PC-3 (cell line): ENCODE measurements around the gene SAMD4A. TPM values are rescaled to one million over a fixed set of nuclear protein-coding genes. Genes with fewer than 3 reads are reported as not detected.

Source experiments
- ATAC-seq: fragments of 200-7000 bp; cut with Tn5 transposase; 2 replicates; pipeline ENCODE4 v1.9.1; 2020; ENCODE audit warnings: mild to moderate bottlenecking, moderate library complexity
- BruUV-seq: library from RNA; stranded (reverse); fragments of 400-500 nt; replicated peaks from 2 replicates; lab custom pipeline; 2021; lab: Mats Ljungman, UMichigan
- CTCF ChIA-PET: fragments of 300-600 bp; sonication (Branson Sonifier 250); formaldehyde crosslinking; loops from one replicate; lab custom pipeline; 2022; ENCODE audit warnings: antibody characterized with exemption; lab: Charles Lee
- POLR2A ChIA-PET: fragments of 300-600 bp; sonication (Branson Sonifier 250); formaldehyde crosslinking; loops from one replicate; lab custom pipeline; 2022; ENCODE audit warnings: antibody characterized with exemption; ENCODE audit not compliant: unreplicated experiment; lab: Charles Lee
- DNase-seq: peaks from one replicate; pipeline ENCODE4 v3.0.0-alpha.2; 2015
- H2AFZ ChIP-seq: fragments of 300-600 bp; sonication (generic); 2 replicates; pipeline ENCODE4 v1.6.0; 2016; ENCODE audit warnings: antibody characterized with exemption, low read length
- H3F3A ChIP-seq: fragments of 300-600 bp; sonication (generic); one replicate; pipeline ENCODE4 v1.6.0; 2017; ENCODE audit warnings: antibody characterized with exemption, low read length, control low read depth, mild to moderate bottlenecking; ENCODE audit not compliant: unreplicated experiment
- H3K27ac ChIP-seq: fragments of 300-600 bp; sonication (generic); 2 replicates; pipeline ENCODE4 v1.5.1; 2016; ENCODE audit warnings: mild to moderate bottlenecking, low read length
- H3K27me3 ChIP-seq: fragments of 300-600 bp; sonication (generic); 2 replicates; pipeline ENCODE4 v1.6.1; 2016; ENCODE audit warnings: low read length, mixed read lengths
- H3K36me3 ChIP-seq: fragments of 300-600 bp; sonication (generic); 2 replicates; pipeline ENCODE4 v1.6.1; 2016; ENCODE audit warnings: low read depth, mixed run types, low read length, mixed read lengths
- H3K4me1 ChIP-seq: fragments of 300-600 bp; sonication (generic); 2 replicates; pipeline ENCODE4 v1.5.1; 2016; ENCODE audit warnings: low read length; ENCODE audit not compliant: insufficient read depth
- H3K4me2 ChIP-seq: fragments of 300-600 bp; sonication (generic); 2 replicates; pipeline ENCODE4 v1.6.0; 2016; ENCODE audit warnings: low read length
- H3K4me3 ChIP-seq: fragments of 300-600 bp; sonication (generic); 2 replicates; pipeline ENCODE4 v1.5.1; 2016; ENCODE audit warnings: mild to moderate bottlenecking, low read length, mixed read lengths
- H3K79me2 ChIP-seq: fragments of 300-600 bp; sonication (generic); 2 replicates; pipeline ENCODE4 v1.6.1; 2017; ENCODE audit warnings: low read length, mixed read lengths
- H3K9ac ChIP-seq: fragments of 300-600 bp; sonication (generic); 2 replicates; pipeline ENCODE4 v1.6.0; 2016; ENCODE audit warnings: mild to moderate bottlenecking, low read length
- H3K9me2 ChIP-seq: fragments of 300-600 bp; sonication (generic); replicated peaks from 2 replicates; pipeline ENCODE4 v1.6.1; 2016; ENCODE audit warnings: mixed run types, low read length, mixed read lengths
- H3K9me3 ChIP-seq: fragments of 300-600 bp; sonication (generic); 2 replicates; pipeline ENCODE4 v1.6.1; 2016; ENCODE audit warnings: low read length, mixed read lengths
- H4K20me1 ChIP-seq: fragments of 300-600 bp; sonication (generic); 2 replicates; pipeline ENCODE4 v1.6.1; 2016; ENCODE audit warnings: low read length, mixed read lengths
- EZH2 ChIP-seq: fragments of 300-600 bp; sonication (generic); IDR thresholded peaks from one replicate; pipeline ENCODE4 v1.6.1; 2017; ENCODE audit warnings: antibody characterized with exemption, mild to moderate bottlenecking, low read length; ENCODE audit not compliant: unreplicated experiment
- EZH2phosphoT487 ChIP-seq: fragments of 300-600 bp; sonication (generic); IDR thresholded peaks from 2 replicates; pipeline ENCODE4 v1.6.1; 2018; ENCODE audit warnings: mild to moderate bottlenecking, antibody characterized with exemption, low read length, borderline replicate concordance
- intact Hi-C: fragments of 100-400 bp; cut with micrococcal nuclease; formaldehyde crosslinking; loops from 2 replicates; pipeline ENCODE4 v1.9.0; 2023
- total RNA-seq: library from RNA; depleted of rRNA; stranded (reverse); fragments of >200 nt; gene quantifications from 2 replicates; pipeline ENCODE4 v1.2.3, GENCODE V29; 2014
- TF ChIP-seq, protein P1 (sequence below): fragments of 300-600 bp; sonication (generic); conservative IDR thresholded peaks from 2 replicates; pipeline ENCODE4 v1.5.1; 2017; ENCODE audit warnings: antibody characterized with exemption, low read depth, mild to moderate bottlenecking, low read length

SAMD4A gene
- total RNA-seq, 1 experiment from 2014 or later, result 42.9 TPM

DNA sequence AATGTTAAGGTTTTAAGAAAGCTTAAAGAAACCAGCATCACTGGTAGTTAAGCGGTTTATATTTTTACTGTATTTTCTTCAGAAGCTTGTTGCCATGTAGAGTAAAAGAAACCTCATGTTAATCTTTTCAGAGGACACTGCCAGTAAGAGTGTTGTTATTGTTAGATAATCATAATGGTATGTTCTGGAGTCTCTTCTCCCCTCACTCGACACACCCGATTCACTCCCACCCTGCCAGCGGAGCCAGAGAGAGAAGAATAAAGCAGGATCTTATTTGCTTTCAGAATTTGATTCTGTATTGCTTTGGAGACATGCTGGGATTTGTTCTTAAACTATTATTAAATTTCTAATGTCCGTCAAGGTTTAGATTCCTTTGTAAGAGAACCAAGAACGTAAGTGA, 113.7 kb downstream of the SAMD4A start:
- TF ChIP-seq EZH2phosphoT487 (no peak), EZH2 (no peak)
- TF ChIP-seq, protein P1, sequence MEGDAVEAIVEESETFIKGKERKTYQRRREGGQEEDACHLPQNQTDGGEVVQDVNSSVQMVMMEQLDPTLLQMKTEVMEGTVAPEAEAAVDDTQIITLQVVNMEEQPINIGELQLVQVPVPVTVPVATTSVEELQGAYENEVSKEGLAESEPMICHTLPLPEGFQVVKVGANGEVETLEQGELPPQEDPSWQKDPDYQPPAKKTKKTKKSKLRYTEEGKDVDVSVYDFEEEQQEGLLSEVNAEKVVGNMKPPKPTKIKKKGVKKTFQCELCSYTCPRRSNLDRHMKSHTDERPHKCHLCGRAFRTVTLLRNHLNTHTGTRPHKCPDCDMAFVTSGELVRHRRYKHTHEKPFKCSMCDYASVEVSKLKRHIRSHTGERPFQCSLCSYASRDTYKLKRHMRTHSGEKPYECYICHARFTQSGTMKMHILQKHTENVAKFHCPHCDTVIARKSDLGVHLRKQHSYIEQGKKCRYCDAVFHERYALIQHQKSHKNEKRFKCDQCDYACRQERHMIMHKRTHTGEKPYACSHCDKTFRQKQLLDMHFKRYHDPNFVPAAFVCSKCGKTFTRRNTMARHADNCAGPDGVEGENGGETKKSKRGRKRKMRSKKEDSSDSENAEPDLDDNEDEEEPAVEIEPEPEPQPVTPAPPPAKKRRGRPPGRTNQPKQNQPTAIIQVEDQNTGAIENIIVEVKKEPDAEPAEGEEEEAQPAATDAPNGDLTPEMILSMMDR, result no peak
- Histone ChIP-seq H3K4me2 (no peak overlapping the region), H3K27me3 (no peaks in the 10 kb centered on the region), H2AFZ (no peak overlapping the region), H3K9ac (no peak overlapping the region), H3K9me3 (no peaks in the 10 kb centered on the region), H4K20me1 (no peaks in the 10 kb centered on the region), H3K79me2 (peaks cover 50% of the 10 kb centered on the region), H3F3A (peaks cover 8% of the 10 kb centered on the region), H3K9me2 (no peaks in the 10 kb centered on the region), H3K4me1 (peaks cover 51% of the 10 kb centered on the region), H3K36me3 (no peaks in the 10 kb centered on the region), H3K27ac (no peak overlapping the region), H3K4me3 (no peak overlapping the region)
- no TSS peak for BruUV-seq
- ChIA-PET POLR2A (no interaction called here), CTCF (no interaction called here)
- ATAC-seq, result no peak
- intact Hi-C loops, result no loop called here
- no peak for DNase-seq

DNA sequence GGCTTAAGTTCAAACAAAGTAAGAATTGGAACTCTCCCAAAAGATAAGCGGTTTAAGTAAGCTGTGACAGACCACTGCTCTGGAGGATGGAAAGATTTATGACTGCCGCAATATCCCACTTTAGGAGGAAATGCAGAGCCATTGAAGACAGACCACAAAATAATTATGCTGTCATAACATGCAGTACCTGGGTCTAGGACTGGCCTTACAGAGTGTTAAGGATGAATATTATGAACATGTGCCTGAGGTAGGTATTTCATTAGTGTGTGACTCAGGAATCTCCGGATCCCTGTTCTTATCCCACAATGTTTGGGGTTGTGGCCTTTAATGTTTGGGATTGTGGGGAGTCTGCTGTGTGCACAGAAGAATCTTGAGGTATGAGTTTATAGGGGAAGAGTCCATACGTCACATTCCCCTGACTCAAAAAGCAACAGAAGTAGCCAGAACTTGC, 114.9 kb downstream of the SAMD4A start:
- no peak overlapping the region for H3K27ac ChIP-seq
- H3K79me2 ChIP-seq, result peaks cover 47% of the 10 kb centered on the region
- H2AFZ ChIP-seq, result no peak overlapping the region
- no peaks in the 10 kb centered on the region for H3K36me3 ChIP-seq
- ChIA-PET POLR2A (no interaction called here), CTCF (no interaction called here)
- TF ChIP-seq EZH2 (no peak), EZH2phosphoT487 (no peak)
- TF ChIP-seq, protein P1, result no peak
- BruUV-seq, result no TSS peak
- H4K20me1 ChIP-seq, result no peaks in the 10 kb centered on the region
- DNase-seq, result no peak
- no peak overlapping the region for H3K9ac ChIP-seq
- no peak for ATAC-seq
- no peak overlapping the region for H3K4me3 ChIP-seq
- peaks cover 52% of the 10 kb centered on the region for H3K4me1 ChIP-seq
- H3K4me2 ChIP-seq, result no peak overlapping the region
- peaks cover 12% of the 10 kb centered on the region for H3F3A ChIP-seq
- no peaks in the 10 kb centered on the region for H3K9me3 ChIP-seq
- no peaks in the 10 kb centered on the region for H3K9me2 ChIP-seq
- H3K27me3 ChIP-seq, result no peaks in the 10 kb centered on the region
- intact Hi-C loops, result no loop called here

DNA sequence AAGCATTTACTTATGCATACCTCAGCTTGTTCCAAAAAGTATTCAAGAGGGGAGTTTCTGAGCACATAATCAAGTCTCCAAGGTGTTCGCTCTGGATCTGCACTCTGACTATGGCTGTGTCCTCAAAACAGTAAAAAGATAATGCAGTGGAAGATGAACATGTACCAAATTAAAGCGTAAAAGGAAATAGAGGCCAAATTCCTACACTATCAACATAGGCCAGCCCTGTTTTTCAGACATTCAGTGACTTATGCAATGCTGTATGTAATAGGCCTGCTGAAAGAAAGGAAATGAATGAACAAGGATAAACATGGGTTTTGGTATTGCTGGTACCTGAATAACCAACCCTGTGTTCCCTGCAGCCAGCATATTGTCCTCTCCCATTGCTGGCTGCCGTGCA, 115.7 kb downstream of the SAMD4A start:
- BruUV-seq, result no TSS peak
- ATAC-seq (no peak), DNase-seq (no peak)
- peaks cover 10% of the 10 kb centered on the region for H3F3A ChIP-seq
- peaks cover 54% of the 10 kb centered on the region for H3K79me2 ChIP-seq
- H3K9me2 ChIP-seq, result no peaks in the 10 kb centered on the region
- TF ChIP-seq EZH2 (no peak), EZH2phosphoT487 (no peak)
- TF ChIP-seq, protein P1, result no peak
- H3K4me1 ChIP-seq, result peaks cover 51% of the 10 kb centered on the region
- POLR2A ChIA-PET, result no interaction called here
- H3K27me3 ChIP-seq, result no peaks in the 10 kb centered on the region
- intact Hi-C loops, result no loop called here
- no peak overlapping the region for H2AFZ ChIP-seq
- no peak overlapping the region for H3K4me2 ChIP-seq
- H3K9ac ChIP-seq, result no peak overlapping the region
- H3K36me3 ChIP-seq, result no peaks in the 10 kb centered on the region
- no peaks in the 10 kb centered on the region for H4K20me1 ChIP-seq
- no peak overlapping the region for H3K27ac ChIP-seq
- CTCF ChIA-PET, result no interaction called here
- H3K4me3 ChIP-seq, result no peak overlapping the region
- H3K9me3 ChIP-seq, result no peaks in the 10 kb centered on the region
